ENCODE results near the gene LGALS7.
"Not testable (repeated sequence)": the region's sequence is repeated elsewhere in the genome, so short reads cannot be mapped to it uniquely, and the experiment has no call there.

LGALS7 gene

GRCh38 chr19:38770228-38770948 lies 2.9 kb downstream of the LGALS7 start:
- not testable (repeated sequence) for DNase-seq

DNA sequence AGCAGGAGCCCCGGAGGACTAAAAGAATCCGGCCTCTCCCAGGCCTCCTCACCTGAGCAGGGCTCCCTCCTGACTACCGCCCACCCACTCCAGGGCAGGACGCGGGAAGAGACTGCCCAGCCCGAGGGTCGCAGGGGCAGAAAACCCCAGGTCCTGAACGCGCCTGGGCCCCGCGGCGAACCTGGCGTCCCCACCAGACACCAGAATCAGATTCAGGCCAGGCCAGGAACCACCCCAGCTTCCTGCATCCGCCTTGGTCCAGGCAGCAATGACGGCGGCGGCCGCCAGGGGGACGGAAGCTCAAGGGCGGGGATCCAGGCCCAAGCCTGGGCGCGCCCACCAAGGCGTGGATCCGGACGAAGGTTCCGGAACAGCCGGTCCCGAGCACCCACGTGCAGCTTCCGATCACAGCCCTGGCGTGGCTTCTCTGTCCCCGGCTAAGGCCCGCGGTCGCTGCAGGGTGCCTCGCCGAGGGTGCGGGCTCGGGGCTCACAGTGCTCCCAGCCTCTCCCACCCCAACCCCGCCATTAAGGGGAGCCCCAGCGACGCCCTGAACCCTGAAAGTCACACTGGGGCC lies 3.6 kb downstream of the LGALS7 start:
- DNase-seq: peak; percentile 84 to 85

- no peak for DNase-seq
Measured at GRCh38 chr19:38766276-38767047, 6.9 kb downstream of the LGALS7 start.

DNA sequence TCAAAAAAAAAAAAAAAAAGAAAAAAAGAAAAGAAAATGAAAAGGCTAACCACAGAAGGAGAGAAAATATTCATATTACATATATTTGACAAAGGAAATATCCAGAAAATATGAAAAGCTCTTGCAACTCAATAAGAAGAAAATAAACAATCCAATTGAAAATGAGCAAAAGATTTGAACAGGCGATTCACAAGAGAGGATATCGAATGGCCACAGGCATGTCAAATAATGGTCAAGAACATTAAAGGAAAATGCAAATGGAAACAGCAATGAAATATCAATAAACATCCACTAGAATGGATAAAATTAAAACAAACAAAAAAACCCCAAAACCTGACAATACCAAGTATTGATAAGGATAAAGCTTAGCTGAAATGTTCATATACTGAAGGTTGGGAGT lies 8.1 kb downstream of the LGALS7 start:
- DNase-seq: no peak

DNA sequence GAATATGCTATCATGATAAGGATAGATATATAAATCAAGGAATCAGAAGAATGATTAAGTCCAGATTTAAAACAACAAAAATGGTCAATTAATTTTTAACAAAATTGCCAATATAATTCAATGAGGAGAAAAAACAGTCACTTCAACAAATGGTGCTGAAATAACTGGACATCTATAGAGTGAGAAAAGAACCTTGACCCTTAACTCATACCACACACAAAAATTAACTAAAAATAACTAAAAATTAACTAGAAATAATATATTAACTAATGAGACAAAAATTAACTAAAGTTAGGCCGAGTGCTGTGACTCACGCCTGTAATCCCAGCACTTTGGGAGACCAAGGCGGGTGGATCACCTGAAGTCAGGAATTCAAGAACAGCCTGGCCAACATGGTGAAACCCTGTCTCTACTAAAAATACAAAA lies 9.5 kb downstream of the LGALS7 start:
- DNase-seq: no peak

- DNase-seq: not testable (repeated sequence)
Measured at GRCh38 chr19:38761884-38762389, 11.4 kb downstream of the LGALS7 start.

- DNase-seq: not testable (repeated sequence)
Measured at GRCh38 chr19:38760805-38761517, 12.4 kb downstream of the LGALS7 start.

GRCh38 chr19:38759590-38760003 lies 13.7 kb downstream of the LGALS7 start:
- DNase-seq: no peak

GRCh38 chr19:38754196-38754595 lies 19.1 kb downstream of the LGALS7 start:
- not testable (repeated sequence) for DNase-seq

DNA sequence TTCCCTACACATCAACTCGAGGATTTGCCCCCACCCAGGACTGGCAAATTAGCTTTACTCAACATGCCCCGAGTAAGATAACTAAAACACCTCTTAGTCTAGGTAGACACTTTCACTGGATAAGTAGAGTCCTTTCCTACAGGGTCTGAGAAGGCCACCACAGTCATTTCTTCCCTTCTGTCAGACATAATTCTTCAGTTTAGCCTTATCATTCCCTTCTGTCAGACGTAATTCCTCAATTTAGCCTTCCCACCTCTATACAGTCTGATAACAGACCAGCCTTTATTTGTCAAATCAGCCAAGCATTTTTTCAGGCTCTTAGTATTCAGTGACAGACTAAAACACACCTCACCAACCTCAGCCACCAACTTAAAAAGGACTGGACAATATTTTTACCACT lies 19.5 kb downstream of the LGALS7 start:
- DNase-seq: not testable (repeated sequence)

DNA sequence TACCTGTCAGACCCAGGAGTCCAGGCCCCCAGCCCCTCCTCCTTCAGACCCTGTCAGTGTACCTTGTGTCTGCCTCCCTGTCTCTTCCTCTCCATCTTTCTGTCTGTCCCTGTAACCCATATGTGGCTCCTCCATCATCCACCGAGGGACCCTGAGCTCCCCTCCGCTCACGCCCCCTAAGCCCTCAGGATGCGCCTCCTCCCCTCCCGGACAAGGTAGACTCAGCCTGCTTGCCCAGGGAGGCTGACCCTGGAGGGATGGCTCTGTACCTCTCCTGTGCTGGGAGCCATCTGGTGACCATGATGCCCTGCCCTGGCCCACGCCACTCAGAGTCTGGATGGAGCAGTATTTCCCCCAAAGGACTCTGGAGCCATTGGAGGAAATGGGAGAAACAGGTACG lies 28.0 kb downstream of the LGALS7 start:
- no peak for DNase-seq

GRCh38 chr19:38744874-38745273 lies 28.4 kb downstream of the LGALS7 start:
- no peak for DNase-seq

DNA sequence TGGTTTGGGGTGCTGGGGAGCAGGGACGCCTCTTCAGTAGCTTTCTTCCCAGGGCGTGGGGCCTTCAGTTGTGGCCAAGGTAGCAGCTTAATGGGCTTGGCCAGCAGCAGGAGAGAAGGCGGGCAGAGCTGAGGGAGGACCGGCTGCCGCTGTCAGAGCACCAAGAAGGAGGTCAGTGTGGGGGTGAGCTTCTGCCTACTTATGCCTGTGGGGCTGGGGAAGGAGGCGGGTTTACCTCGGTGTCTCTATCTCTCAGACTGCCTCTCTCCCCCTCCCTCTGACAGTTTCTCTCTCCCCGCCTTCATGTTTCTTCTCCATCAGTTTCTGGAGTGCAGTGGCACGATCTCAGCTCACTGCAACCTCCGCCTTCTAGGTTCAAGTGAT lies 29.0 kb downstream of the LGALS7 start, which contains the start of gene CAPN12:
TSS of gene CAPN12 (minus strand) at position 177 of the 384 bp plus-strand sequence. CDS start 309 bp downstream, outside the sequence.
- no peak for DNase-seq

- DNase-seq: no peak
Measured at GRCh38 chr19:38743394-38744297, 29.7 kb downstream of the LGALS7 start.

DNA sequence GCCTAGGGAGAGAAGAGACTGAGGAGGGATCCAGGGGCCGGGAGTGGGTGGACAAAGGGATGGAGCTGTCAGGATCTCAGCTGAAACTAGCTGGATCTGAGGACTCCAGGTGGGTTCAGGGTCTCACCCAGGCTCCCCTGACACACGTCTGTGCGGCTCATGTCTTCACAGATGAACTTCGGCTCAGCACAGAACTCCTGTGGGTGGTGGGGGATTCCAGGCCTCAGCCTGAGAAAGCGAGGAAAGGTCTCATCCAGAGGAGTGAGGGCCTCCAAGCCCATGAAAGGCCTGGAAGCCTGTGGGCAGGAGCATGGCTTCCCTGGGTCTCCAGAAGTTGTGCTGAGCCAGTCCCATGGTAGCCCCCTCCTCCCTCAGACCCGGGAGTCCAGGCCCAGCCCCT lies 30.4 kb downstream of the LGALS7 start:
- DNase-seq: no peak

- no peak for DNase-seq
Measured at GRCh38 chr19:38742296-38742695, 31.0 kb downstream of the LGALS7 start.

GRCh38 chr19:38741670-38742069 lies 31.6 kb downstream of the LGALS7 start:
- no peak for DNase-seq

GRCh38 chr19:38740932-38741331 lies 32.4 kb downstream of the LGALS7 start:
- no peak for DNase-seq

- no peak for DNase-seq
Measured at GRCh38 chr19:38740257-38740592, 33.1 kb downstream of the LGALS7 start.

- DNase-seq: peak in 1 of 2 experiments; percentile 11
Measured at GRCh38 chr19:38739440-38740256, 33.7 kb downstream of the LGALS7 start.
